Measurements from ENCODE around the gene TRIP6. TPM values are rescaled to one million over a fixed set of nuclear protein-coding genes. Genes with fewer than 3 reads are reported as not detected.

Gene TRIP6
- polyA plus RNA-seq, 1 donor from 2014 or later: 4.6 TPM

GRCh38 chr7:100875356-100875751, 8.2 kb downstream of the TRIP6 start:
- Mint-ChIP-seq H3K27ac (peak overlapping the region; percentile 97 to 99 (median 98)), H3K36me3 (peaks cover 6% of the 10 kb centered on the region), H3K27me3 (no peaks in the 10 kb centered on the region), H3K4me1 (peaks cover 25 to 38% (median 28%) of the 10 kb centered on the region in 3 donors), H3K9me3 (peaks cover 0 to 4% (median 0%) of the 10 kb centered on the region in 3 donors), H3K4me3 (peak overlapping the region; percentile 98 to 100 (median 99))

- H3K36me3 Mint-ChIP-seq: peaks cover 3% of the 10 kb centered on the region
- H3K27ac Mint-ChIP-seq: peak overlapping the region in 2 of 3 donors; percentile 43 to 73
- no peaks in the 10 kb centered on the region for H3K27me3 Mint-ChIP-seq
- H3K4me3 Mint-ChIP-seq: peak overlapping the region in 1 of 4 donors; percentile 67
- H3K4me1 Mint-ChIP-seq: peaks cover 25 to 39% (median 32%) of the 10 kb centered on the region in 3 donors
- peaks cover 0 to 4% (median 0%) of the 10 kb centered on the region in 3 donors for H3K9me3 Mint-ChIP-seq
These were observed 10.8 kb downstream of the TRIP6 start for GRCh38 chr7:100878013-100878412.

- H3K27ac Mint-ChIP-seq: peak overlapping the region in 2 of 3 donors; percentile 43 to 73
- H3K4me1 Mint-ChIP-seq: peaks cover 25 to 38% (median 30%) of the 10 kb centered on the region in 3 donors
- peaks cover 3% of the 10 kb centered on the region for H3K36me3 Mint-ChIP-seq
- peak overlapping the region in 3 of 4 donors; percentile 46 to 67 (median 52) for H3K4me3 Mint-ChIP-seq
- peaks cover 0 to 4% (median 0%) of the 10 kb centered on the region in 3 donors for H3K9me3 Mint-ChIP-seq
- H3K27me3 Mint-ChIP-seq: no peaks in the 10 kb centered on the region
These were observed 11.5 kb downstream of the TRIP6 start for GRCh38 chr7:100878685-100879084.

GRCh38 chr7:100879685-100880261, 12.6 kb downstream of the TRIP6 start:
- H3K27ac Mint-ChIP-seq: no peak overlapping the region
- H3K4me1 Mint-ChIP-seq: peaks cover 26 to 33% (median 26%) of the 10 kb centered on the region in 3 donors
- H3K27me3 Mint-ChIP-seq: no peaks in the 10 kb centered on the region
- peaks cover 0 to 2% (median 0%) of the 10 kb centered on the region in 3 donors for H3K9me3 Mint-ChIP-seq
- H3K4me3 Mint-ChIP-seq: peak overlapping the region in 1 of 4 donors; percentile 67
- peaks cover 6% of the 10 kb centered on the region for H3K36me3 Mint-ChIP-seq

GRCh38 chr7:100880645-100881044, 13.5 kb downstream of the TRIP6 start:
- Mint-ChIP-seq H3K4me3 (peak overlapping the region in 3 of 4 donors; percentile 28 to 81 (median 73)), H3K4me1 (peaks cover 24 to 29% (median 26%) of the 10 kb centered on the region in 3 donors)

GRCh38 chr7:100881136-100881535, 13.9 kb downstream of the TRIP6 start:
- Mint-ChIP-seq H3K36me3 (peaks cover 8% of the 10 kb centered on the region), H3K4me1 (peaks cover 22 to 29% (median 27%) of the 10 kb centered on the region in 3 donors), H3K4me3 (peak overlapping the region in 3 of 4 donors; percentile 43 to 75 (median 73)), H3K27ac (no peak overlapping the region), H3K9me3 (peaks cover 0 to 2% (median 0%) of the 10 kb centered on the region in 3 donors), H3K27me3 (no peaks in the 10 kb centered on the region)

More at GRCh38 chr7:100880645-100881044, 13.5 kb downstream of the TRIP6 start:
- Mint-ChIP-seq H3K36me3 (peaks cover 8% of the 10 kb centered on the region), H3K27ac (peak overlapping the region in 1 of 3 donors; percentile 59), H3K9me3 (peaks cover 0 to 2% (median 0%) of the 10 kb centered on the region in 3 donors), H3K27me3 (no peaks in the 10 kb centered on the region)

GRCh38 chr7:100882201-100882600, 15.0 kb downstream of the TRIP6 start:
- Mint-ChIP-seq H3K4me1 (peaks cover 23 to 31% (median 28%) of the 10 kb centered on the region in 3 donors), H3K4me3 (no peak overlapping the region), H3K27me3 (no peaks in the 10 kb centered on the region), H3K36me3 (peaks cover 10% of the 10 kb centered on the region), H3K27ac (no peak overlapping the region), H3K9me3 (no peaks in the 10 kb centered on the region)

- peaks cover 16% of the 10 kb centered on the region for H3K36me3 Mint-ChIP-seq
- no peaks in the 10 kb centered on the region for H3K9me3 Mint-ChIP-seq
- H3K4me3 Mint-ChIP-seq: no peak overlapping the region
- H3K27ac Mint-ChIP-seq: no peak overlapping the region
- H3K4me1 Mint-ChIP-seq: peaks cover 30 to 35% (median 32%) of the 10 kb centered on the region in 3 donors
- peaks cover 1% of the 10 kb centered on the region for H3K27me3 Mint-ChIP-seq
These were observed 15.8 kb downstream of the TRIP6 start for GRCh38 chr7:100882785-100883526.

GRCh38 chr7:100884736-100885439, 17.7 kb downstream of the TRIP6 start:
- peaks cover 13% of the 10 kb centered on the region for H3K36me3 Mint-ChIP-seq
- peak overlapping the region; percentile 47 to 80 (median 70) for H3K27ac Mint-ChIP-seq
- H3K4me3 Mint-ChIP-seq: peak overlapping the region in 1 of 4 donors; percentile 42
- peaks cover 29 to 32% (median 31%) of the 10 kb centered on the region in 3 donors for H3K4me1 Mint-ChIP-seq
- no peaks in the 10 kb centered on the region for H3K9me3 Mint-ChIP-seq
- peaks cover 1% of the 10 kb centered on the region for H3K27me3 Mint-ChIP-seq

- Mint-ChIP-seq H3K27ac (peak overlapping the region in 1 of 3 donors; percentile 47), H3K4me3 (peak overlapping the region in 2 of 4 donors; percentile 42 to 81), H3K36me3 (peaks cover 13% of the 10 kb centered on the region), H3K9me3 (no peaks in the 10 kb centered on the region), H3K4me1 (peaks cover 30 to 32% (median 32%) of the 10 kb centered on the region in 3 donors), H3K27me3 (peaks cover 3% of the 10 kb centered on the region)
These were observed 18.4 kb downstream of the TRIP6 start for GRCh38 chr7:100885440-100886141.

- Mint-ChIP-seq H3K27me3 (peaks cover 6% of the 10 kb centered on the region), H3K27ac (peak overlapping the region in 2 of 3 donors; percentile 39 to 93), H3K4me1 (peaks cover 30 to 34% (median 31%) of the 10 kb centered on the region in 3 donors), H3K9me3 (no peaks in the 10 kb centered on the region), H3K36me3 (peaks cover 13% of the 10 kb centered on the region), H3K4me3 (peak overlapping the region in 3 of 4 donors; percentile 42 to 93 (median 67))
These were observed 19.2 kb downstream of the TRIP6 start for GRCh38 chr7:100886142-100886935.

GRCh38 chr7:100886936-100887515, 19.8 kb downstream of the TRIP6 start:
- Mint-ChIP-seq H3K4me1 (peaks cover 31 to 38% (median 32%) of the 10 kb centered on the region in 3 donors), H3K4me3 (peak overlapping the region; percentile 72 to 96 (median 93)), H3K9me3 (no peaks in the 10 kb centered on the region), H3K36me3 (peaks cover 13% of the 10 kb centered on the region), H3K27ac (peak overlapping the region; percentile 93 to 96 (median 95)), H3K27me3 (peaks cover 10% of the 10 kb centered on the region)

Data from IgD-negative memory B cell (primary cell).